GM12878 (cell line): ENCODE data around the gene HES7. TPM values are rescaled to one million over a fixed set of nuclear protein-coding genes. Genes with fewer than 3 reads are reported as not detected.

Source experiments
- BACH1 ChIP-seq: fragments of 450-650 bp; IDR thresholded peaks from 2 replicates; pipeline ENCODE4 v1.6.1; 2017; ENCODE audit warnings: mild to moderate bottlenecking, borderline replicate concordance
- BHLHE40 ChIP-seq, 2 experiments: fragments of 450-650 bp in 1 of 2; IDR thresholded peaks; 2 replicates each; pipeline ENCODE4 v1.6.1; 2011 to 2017; ENCODE audit warnings: low read depth in 2 of 2, borderline replicate concordance in 1 of 2, improper control_type of control experiment in 1 of 2, low read length in 1 of 2, mild to moderate bottlenecking in 1 of 2
- DPF2 ChIP-seq: fragments of 450-650 bp; IDR thresholded peaks from 2 replicates; pipeline ENCODE4 v1.6.1; 2017; ENCODE audit warnings: mild to moderate bottlenecking
- E2F4 ChIP-seq: IDR thresholded peaks from 2 replicates; pipeline ENCODE4 v1.6.1; 2012; ENCODE audit warnings: low read depth, low read length, improper control_type of control experiment
- EGR1 ChIP-seq, 2 experiments: IDR thresholded peaks; 1 replicate in 1 of 2; 2 replicates in 1 of 2; pipeline ENCODE4 v1.6.1; 2011 to 2012; ENCODE audit warnings: low read depth in 2 of 2, low read length in 2 of 2, borderline replicate concordance in 1 of 2, mild to moderate bottlenecking in 1 of 2, moderate library complexity in 1 of 2
- FOXK2 ChIP-seq: fragments of 450-650 bp; IDR thresholded peaks from 2 replicates; pipeline ENCODE4 v1.6.1; 2017; ENCODE audit warnings: mild to moderate bottlenecking, moderate library complexity
- GATAD2B ChIP-seq: fragments of 450-650 bp; conservative IDR thresholded peaks from 2 replicates; pipeline ENCODE4 v1.6.1; 2017; ENCODE audit warnings: low read depth, mild to moderate bottlenecking, moderate library complexity
- HDAC2 ChIP-seq: fragments of 200-600 bp; sonication (generic); IDR thresholded peaks from 2 replicates; pipeline ENCODE4 v1.6.1; 2017
- HDAC6 ChIP-seq: fragments of 200-600 bp; sonication (generic); IDR thresholded peaks from one replicate; pipeline ENCODE4 v1.8.0; 2017; ENCODE audit warnings: antibody characterized with exemption; ENCODE audit not compliant: unreplicated experiment
- IKZF1 ChIP-seq: fragments of 450-650 bp; conservative IDR thresholded peaks from 2 replicates; pipeline ENCODE4 v1.6.1; 2017; ENCODE audit warnings: antibody characterized with exemption, mild to moderate bottlenecking
- JUNB ChIP-seq: IDR thresholded peaks from 2 replicates; pipeline ENCODE4 v1.6.1; 2016; ENCODE audit warnings: antibody characterized with exemption, mild to moderate bottlenecking
- KDM1A ChIP-seq: fragments of 200-600 bp; sonication (generic); IDR thresholded peaks from 2 replicates; pipeline ENCODE4 v1.6.1; 2016; ENCODE audit warnings: borderline replicate concordance
- MEF2A ChIP-seq: IDR thresholded peaks from 2 replicates; pipeline ENCODE4 v1.6.1; 2011; ENCODE audit warnings: low read depth, mild to moderate bottlenecking, low read length, moderate library complexity; ENCODE audit not compliant: insufficient read depth
- MTA2 ChIP-seq: fragments of 450-650 bp; IDR thresholded peaks from 2 replicates; pipeline ENCODE4 v1.6.1; 2016; ENCODE audit warnings: low read depth, mild to moderate bottlenecking, moderate library complexity
- NFXL1 ChIP-seq: fragments of 450-650 bp; IDR thresholded peaks from 2 replicates; pipeline ENCODE4 v1.6.1; 2017; ENCODE audit warnings: antibody characterized with exemption, mild to moderate bottlenecking, borderline replicate concordance
- NFYB ChIP-seq: IDR thresholded peaks from 2 replicates; pipeline ENCODE4 v1.6.1; 2011; ENCODE audit warnings: low read depth, mild to moderate bottlenecking, low read length, improper control_type of control experiment, moderate library complexity; ENCODE audit not compliant: insufficient read depth
- PAX5 ChIP-seq: IDR thresholded peaks from 2 replicates; pipeline ENCODE4 v1.6.1; 2011; ENCODE audit warnings: low read depth, low read length, borderline replicate concordance
- PML ChIP-seq: IDR thresholded peaks from 2 replicates; pipeline ENCODE4 v1.6.1; 2012; ENCODE audit warnings: low read length, inconsistent platforms
- RBBP5 ChIP-seq: fragments of 200-600 bp; sonication (generic); conservative IDR thresholded peaks from 2 replicates; pipeline ENCODE4 v1.6.1; 2016
- SIN3A ChIP-seq: IDR thresholded peaks from 2 replicates; pipeline ENCODE4 v1.6.1; 2012; ENCODE audit warnings: low read depth, low read length, improper control_type of control experiment
- TARDBP ChIP-seq: IDR thresholded peaks from 2 replicates; pipeline ENCODE4 v1.6.1; 2016; ENCODE audit warnings: borderline replicate concordance
- TCF12 ChIP-seq: IDR thresholded peaks from 2 replicates; pipeline ENCODE4 v1.6.1; 2011; ENCODE audit warnings: low read depth, mild to moderate bottlenecking, low read length
- TCF7 ChIP-seq: IDR thresholded peaks from 2 replicates; pipeline ENCODE4 v1.6.1; 2014; ENCODE audit warnings: antibody characterized with exemption, borderline replicate concordance
- ZNF592 ChIP-seq: fragments of 450-650 bp; IDR thresholded peaks from 2 replicates; pipeline ENCODE4 v1.6.1; 2017; ENCODE audit warnings: mild to moderate bottlenecking, moderate library complexity
- ZNF622 ChIP-seq: fragments of 450-650 bp; IDR thresholded peaks from 2 replicates; pipeline ENCODE4 v1.6.1; 2017; ENCODE audit warnings: mild to moderate bottlenecking, inconsistent platforms
- ZZZ3 ChIP-seq: IDR thresholded peaks from 2 replicates; pipeline ENCODE4 v1.6.1; 2011; ENCODE audit warnings: low read depth; ENCODE audit not compliant: control insufficient read depth, insufficient read length
- polyA plus RNA-seq, 11 experiments: library from polyadenylated mRNA; depleted of rRNA in 4 of 11; unstranded in 6 of 11; stranded (reverse) in 5 of 11; fragments of >200 nt; fragmentation: Nextera tagmentation in 4 of 11; fragmentation: Illumina TruSeq in 1 of 11; extraction: Ambion mirVana in 4 of 11; extraction: Trizol in 1 of 11; gene quantifications; 1 replicate in 1 of 11; 2 replicates in 10 of 11; pipeline versions ENCODE4 v1.2.1 to v1.2.3, GENCODE V29; 2011 to 2016; ENCODE audit warnings: inconsistent platforms in 2 of 11, missing spikeins in 2 of 11, low read depth in 1 of 11
- total RNA-seq, 4 experiments: library from RNA; depleted of rRNA in 3 of 4; stranded (reverse); fragments of >200 nt in 3 of 4; fragmentation: Illumina TruSeq in 1 of 4; extraction: Trizol in 1 of 4; gene quantifications; 2 replicates each; pipeline versions ENCODE4 v1.2.1 to v1.2.3, GENCODE V29; 2013 to 2021

The HES7 gene
- total and polyA plus RNA-seq, 10 of the 15 experiments (the other 5 are each of a cell fraction or from before 2014, with no cell fraction given), result 0.07 to 1.3 (median 0.63) TPM; not detected in 4

- TF ChIP-seq TARDBP (no peak), NFXL1 (no peak), TCF7 (no peak), MEF2A (no peak), SIN3A (no peak), ZNF622 (no peak), E2F4 (no peak), HDAC2 (no peak), ZZZ3 (no peak), KDM1A (no peak), TCF12 (no peak), RBBP5 (no peak), EGR1 (IDR thresholded peaks at IDR 0.05; ENCODE audit: borderline replicate concordance in 1 of 2, low read depth in 2 of 2, low read length in 2 of 2) (no peak), PML (no peak), FOXK2 (no peak), JUNB (no peak), ZNF592 (no peak), NFYB (no peak), DPF2 (0 out of 2 replicates have a peak, but pooled peaks have one; percentile 41), MTA2 (0 out of 2 replicates have a peak, but pooled peaks have one; percentile 32), PAX5 (no peak), HDAC6 (no peak), BHLHE40 (IDR thresholded peaks at IDR 0.05; ENCODE audit: borderline replicate concordance in 1 of 2, low read depth in 2 of 2, low read length in 1 of 2) (peak in 1 of 2 experiments; percentile 5; a peak in 1 of 4 replicates), IKZF1 (peak; percentile 59), BACH1 (no peak), GATAD2B (no peak)
These were observed 40.3 kb upstream of the HES7 start (continued) for GRCh38 chr17:8163978-8164814.
